K562 (cell line): Measurements from ENCODE around the gene PCARE. TPM values are rescaled to one million over a fixed set of nuclear protein-coding genes. Genes with fewer than 3 reads are reported as not detected.

Source experiments
- ATAC-seq: fragments of 200-7000 bp; cut with Tn5 transposase; 3 replicates; pipeline ENCODE4 v1.9.1; 2020; ENCODE audit warnings: moderate library complexity
- BruUV-seq: library from RNA; stranded (reverse); fragments of 400-500 nt; replicated peaks from 2 replicates; lab custom pipeline; 2021; lab: Mats Ljungman, UMichigan
- CTCF ChIA-PET: fragments of 300-600 bp; formaldehyde crosslinking; extraction: SDS; loops from one replicate; lab custom pipeline; 2021; ENCODE audit warnings: low intra/inter-chr PET ratio; lab: Yijun Ruan, JAX
- POLR2A ChIA-PET: fragments of 300-600, 350-650 bp; sonication (Branson Sonifier 250); formaldehyde crosslinking; extraction: SDS; loops from one replicate; lab custom pipeline; 2021; ENCODE audit warnings: antibody characterized with exemption, inconsistent platforms; lab: Yijun Ruan, JAX
- DNase-seq, 4 experiments: peaks; one replicate each; pipeline versions ENCODE4 v3.0.0 to v3.0.0-alpha.2; 2011 to 2018; ENCODE audit warnings: low spot score in 3 of 4, mixed read lengths in 3 of 4; ENCODE audit errors: extremely low read depth in 1 of 4
- FAIRE-seq: peaks from 2 replicates; lab custom pipeline; 2011; peaks lifted over from hg19 to GRCh38; lab: Jason Lieb, UNC
- H2AFZ ChIP-seq: 2 replicates; pipeline ENCODE4 v1.6.0; 2011; ENCODE audit warnings: low read depth, low read length, control low read depth, inconsistent platforms
- H3K27ac ChIP-seq: fragments of 200-600 bp; 3 replicates; pipeline ENCODE4 v1.8.0; 2011; ENCODE audit warnings: low read depth, mild to moderate bottlenecking, control low read depth, inconsistent platforms, low read length, moderate library complexity, mixed read lengths; ENCODE audit errors: extremely low read depth
- H3K27me3 ChIP-seq, 2 experiments: fragments of 300-600 bp in 1 of 2; 2 replicates in 1 of 2; 3 replicates in 1 of 2; pipeline versions ENCODE4 v1.6.0 to v1.8.0; 2011; ENCODE audit warnings: inconsistent platforms in 2 of 2, low read length in 2 of 2, mild to moderate bottlenecking in 1 of 2, mixed read lengths in 1 of 2, moderate library complexity in 1 of 2; ENCODE audit not compliant: control insufficient read depth in 2 of 2, insufficient read depth in 2 of 2
- H3K36me3 ChIP-seq: fragments of 300-600 bp; 3 replicates; pipeline ENCODE4 v1.8.0; 2011; ENCODE audit warnings: mild to moderate bottlenecking, low read length, inconsistent platforms; ENCODE audit not compliant: control insufficient read depth, insufficient read depth
- H3K4me1 ChIP-seq, 2 experiments: fragments of 200-600 bp in 1 of 2; replicated peaks in 1 of 2; 2 replicates in 1 of 2; 3 replicates in 1 of 2; pipeline versions ENCODE4 v1.5.1 to v1.8.0; 2011; ENCODE audit warnings: inconsistent platforms in 2 of 2, low read length in 2 of 2, mild to moderate bottlenecking in 1 of 2, mixed read lengths in 1 of 2, moderate library complexity in 1 of 2; ENCODE audit not compliant: control insufficient read depth in 2 of 2, insufficient read depth in 2 of 2
- H3K4me2 ChIP-seq: 2 replicates; pipeline ENCODE4 v1.6.1; 2011; ENCODE audit warnings: low read length, control low read depth, inconsistent platforms, mixed read lengths; ENCODE audit not compliant: insufficient read depth
- H3K4me3 ChIP-seq: fragments of 200-600 bp; sonication (generic), shearing (Covaris generic); 2 replicates; pipeline ENCODE4 v1.5.1; 2016; ENCODE audit warnings: control low read depth, inconsistent platforms
- H3K79me2 ChIP-seq: fragments of 200-600 bp; 3 replicates; pipeline ENCODE4 v1.8.0; 2011; ENCODE audit warnings: low read length, inconsistent platforms; ENCODE audit not compliant: control insufficient read depth, insufficient read depth
- H3K9ac ChIP-seq, 2 experiments: 2 replicates each; pipeline versions ENCODE4 v1.6.0 to v1.6.1; 2011; ENCODE audit warnings: low read depth in 2 of 2, low read length in 2 of 2, control low read depth in 1 of 2, inconsistent platforms in 1 of 2, mild to moderate bottlenecking in 1 of 2, mixed read lengths in 1 of 2; ENCODE audit not compliant: insufficient read depth in 1 of 2
- H3K9me1 ChIP-seq: one replicate; pipeline ENCODE4 v1.6.0; 2011; ENCODE audit warnings: inconsistent platforms, mild to moderate bottlenecking, low read length, moderate library complexity; ENCODE audit not compliant: control insufficient read depth, insufficient read depth
- H3K9me3 ChIP-seq: replicated peaks from 2 replicates; pipeline ENCODE4 v1.5.1; 2011; ENCODE audit warnings: low read depth, low read length, inconsistent platforms; ENCODE audit not compliant: control insufficient read depth, insufficient read depth
- H4K20me1 ChIP-seq: replicated peaks from 2 replicates; pipeline ENCODE4 v1.6.1; 2011; ENCODE audit warnings: low read length, inconsistent platforms, mixed read lengths; ENCODE audit not compliant: control insufficient read depth, insufficient read depth
- BMI1 ChIP-seq: fragments of 150-350 bp; IDR thresholded peaks from 2 replicates; pipeline ENCODE4 v1.6.1; 2014; ENCODE audit warnings: low read length
- CAMTA2 ChIP-seq: fragments of 250-450 bp; sonication (Bioruptor Pico); conservative IDR thresholded peaks from 2 replicates; pipeline ENCODE4 v1.5.1; 2022
- CCNT2 ChIP-seq: IDR thresholded peaks from 2 replicates; pipeline ENCODE4 v1.6.1; 2011; ENCODE audit warnings: borderline replicate concordance, low read depth, mild to moderate bottlenecking, moderate library complexity, mixed read lengths, low read length; ENCODE audit not compliant: insufficient read length; ENCODE audit errors: extremely low read depth
- DMBX1 ChIP-seq: fragments of 250-450 bp; sonication (Bioruptor Pico); IDR thresholded peaks from 2 replicates; pipeline ENCODE4 v1.8.0; 2022; ENCODE audit warnings: inconsistent platforms, mild to moderate bottlenecking, moderate library complexity, borderline replicate concordance
- E2F3 ChIP-seq: fragments of 250-450 bp; sonication (Bioruptor Pico); IDR thresholded peaks from 2 replicates; pipeline ENCODE4 v1.4.0; 2020; ENCODE audit warnings: mild to moderate bottlenecking
- E2F5 ChIP-seq: sonication (generic); formaldehyde crosslinking; IDR thresholded peaks from 2 replicates; pipeline ENCODE4 v1.8.0; 2022; ENCODE audit warnings: mild to moderate bottlenecking, missing genetic modification reagents
- ELF2 ChIP-seq: fragments of 250-450 bp; sonication (Bioruptor Pico); IDR thresholded peaks from 2 replicates; pipeline ENCODE4 v1.5.0; 2021; ENCODE audit warnings: mild to moderate bottlenecking
- HBP1 ChIP-seq: fragments of 450-650 bp; formaldehyde crosslinking; IDR thresholded peaks from 2 replicates; pipeline ENCODE4 v1.4.0; 2022; ENCODE audit warnings: missing genetic modification characterization
- HDAC3 ChIP-seq: fragments of 450-650 bp; IDR thresholded peaks from 2 replicates; pipeline ENCODE4 v1.6.1; 2018; ENCODE audit warnings: borderline replicate concordance, mild to moderate bottlenecking, moderate library complexity; ENCODE audit not compliant: partially characterized antibody
- ILK ChIP-seq: fragments of 450-650 bp; IDR thresholded peaks from 2 replicates; pipeline ENCODE4 v1.6.1; 2016; ENCODE audit warnings: missing genetic modification characterization, low read depth, mild to moderate bottlenecking, missing compliant biosample characterization, moderate library complexity, borderline replicate concordance
- NFATC3 ChIP-seq: fragments of 450-650 bp; IDR thresholded peaks from 2 replicates; pipeline ENCODE4 v1.6.1; 2017; ENCODE audit warnings: mild to moderate bottlenecking
- NFE2L1 ChIP-seq: fragments of 450-650 bp; IDR thresholded peaks from 2 replicates; pipeline ENCODE4 v1.6.1; 2016; ENCODE audit warnings: missing genetic modification characterization, low read depth, mild to moderate bottlenecking, missing compliant biosample characterization, moderate library complexity, borderline replicate concordance
- NFXL1 ChIP-seq: fragments of 450-650 bp; formaldehyde crosslinking; IDR thresholded peaks from 2 replicates; pipeline ENCODE4 v1.4.0; 2021; ENCODE audit warnings: mild to moderate bottlenecking
- RHOXF2B ChIP-seq: fragments of 250-450 bp; sonication (Bioruptor Pico); conservative IDR thresholded peaks from 2 replicates; pipeline ENCODE4 v1.5.1; 2021
- SRF ChIP-seq, 2 experiments: fragments of 250-450, 450-650 bp in 1 of 2; sonication (Bioruptor Pico) in 1 of 2; sonication (generic) in 1 of 2; formaldehyde crosslinking; IDR thresholded peaks; 2 replicates each; pipeline versions ENCODE4 v1.5.0 to v1.5.1; 2020 to 2022; ENCODE audit warnings: mild to moderate bottlenecking in 1 of 2, missing genetic modification reagents in 1 of 2
- SRSF9 ChIP-seq: fragments of 200-400 bp; formaldehyde crosslinking; IDR thresholded peaks from 2 replicates; pipeline ENCODE4 v1.6.1; 2017; ENCODE audit warnings: low read depth, low read length, borderline replicate concordance
- U2AF2 ChIP-seq: fragments of 200-400 bp; formaldehyde crosslinking; optimal IDR thresholded peaks from 2 replicates; pipeline ENCODE3; 2017; ENCODE audit warnings: low read depth, mild to moderate bottlenecking, low read length
- USF1 ChIP-seq: sonication (generic); formaldehyde crosslinking; IDR thresholded peaks from 2 replicates; pipeline ENCODE4 v1.9.0; 2022; ENCODE audit warnings: mild to moderate bottlenecking, missing genetic modification reagents
- WGBS: fragments of 100-300 bp; shearing (Covaris generic); methylation state at CpG from one replicate; pipeline ENCODE4 v1.1.6; 2016; ENCODE audit warnings: low coverage, mixed read lengths; ENCODE audit not compliant: insufficient coverage; ENCODE audit errors: missing lambda C conversion rate; 5-methylcytosine and 5-hydroxymethylcytosine counted together
- in situ Hi-C: fragments of 300-500 bp; cut with MboI; formaldehyde crosslinking; loops from 4 replicates; pipeline ENCODE4 v1.15.0; 2018; ENCODE audit warnings: inconsistent platforms, mixed read lengths
- intact Hi-C: fragments of 100-400 bp; cut with micrococcal nuclease; formaldehyde crosslinking; loops from 2 replicates; pipeline ENCODE4 v1.14.2; 2022
- polyA plus RNA-seq, 8 experiments: library from polyadenylated mRNA; depleted of rRNA in 4 of 8; stranded (reverse) in 5 of 8; unstranded in 3 of 8; fragments of >200 nt; fragmentation: Nextera tagmentation in 2 of 8; fragmentation: Illumina TruSeq in 1 of 8; extraction: Ambion mirVana in 2 of 8; extraction: Trizol in 1 of 8; gene quantifications; 2 replicates each; pipeline versions ENCODE4 v1.2.1 to v1.2.3, GENCODE V29; 2011 to 2014; ENCODE audit warnings: inconsistent platforms in 1 of 8, missing spikeins in 1 of 8
- total RNA-seq, 7 experiments: library from RNA; depleted of rRNA in 6 of 7; stranded (reverse); fragments of >200 nt in 6 of 7; fragmentation: Illumina TruSeq in 2 of 7; extraction: Trizol in 2 of 7; gene quantifications; 2 replicates each; pipeline versions ENCODE4 v1.2.1 to v1.2.3, GENCODE V29; 2011 to 2021; ENCODE audit warnings: low replicate concordance in 1 of 7

PCARE gene
- total and polyA plus RNA-seq, 9 of the 15 experiments (the other 6 are each of a cell fraction or from before 2014, with no cell fraction given) = not detected

GRCh38 chr2:29040552-29040951 is 33.8 kb downstream of the PCARE start:
- Histone ChIP-seq H2AFZ (no peak overlapping the region), H3K27ac (no peak overlapping the region), H4K20me1 (no peaks in the 10 kb centered on the region), H3K9me1 (no peaks in the 10 kb centered on the region), H3K4me2 (no peak overlapping the region), H3K4me1 (no peaks in the 10 kb centered on the region; a peak in 1 of 5 replicates), H3K9ac (no peak overlapping the region), H3K4me3 (no peak overlapping the region), H3K9me3 (no peaks in the 10 kb centered on the region), H3K27me3 (peaks cover 15 to 28% of the 10 kb centered on the region in 2 experiments; a peak in 4 of 5 replicates), H3K36me3 (no peaks in the 10 kb centered on the region), H3K79me2 (no peaks in the 10 kb centered on the region)
- intact Hi-C loops = no loop called here
- DNase-seq (no peak), FAIRE-seq (no peak), ATAC-seq (no peak)
- TF ChIP-seq NFATC3 (no peak), U2AF2 (no peak), E2F3 (CRISPR knock-in tag) (no peak), ELF2 (no peak), E2F5 (no peak), USF1 (no peak), SRF (CRISPR knock-in tag; IDR thresholded peaks at IDR 0.05) (no peak), DMBX1 (no peak), RHOXF2B (CRISPR knock-in tag) (no peak), CCNT2 (no peak), NFXL1 (no peak), CAMTA2 (CRISPR knock-in tag) (no peak), SRSF9 (no peak), ILK (tag) (no peak), BMI1 (no peak), HBP1 (CRISPR knock-in tag) (no peak), NFE2L1 (tag) (no peak), HDAC3 (no peak)
- no TSS peak for BruUV-seq
- ChIA-PET POLR2A (no interaction called here), CTCF (no interaction called here)
- under 1% methylated on average over 6 of the region's 6 CpGs for WGBS
- in situ Hi-C loops = no loop called here
